ENCODE measurements around the gene SIX1. TPM values are rescaled to one million over a fixed set of nuclear protein-coding genes. Genes with fewer than 3 reads are reported as not detected.

The SIX1 gene
- total and polyA plus RNA-seq, 2 experiments from 2014 or later, result 11.4 to 11.7 TPM

GRCh38 chr14:60684203-60684602 lies 34.9 kb upstream of the SIX1 start:
- H3K9ac ChIP-seq, result no peak overlapping the region
- TF ChIP-seq EZH2phosphoT487 (IDR thresholded peaks at IDR 0.05; ENCODE audit: insufficient read depth, low read depth) (no peak), EZH2 (IDR thresholded peaks at IDR 0.05; ENCODE audit: insufficient read depth, poor library complexity, severe bottlenecking) (no peak)
- H3K9me2 ChIP-seq (ENCODE audit: insufficient read depth), result no peaks in the 10 kb centered on the region
- 57 to 66% methylated on average over 2 of the region's 2 CpGs for WGBS, 2 experiments (ENCODE audit: low coverage in 1 of 2, low lambda C conversion rate in 2 of 2, missing lambda C conversion rate in 2 of 2)
- H3K27me3 ChIP-seq (replicated peaks; ENCODE audit: insufficient read depth), result no peaks in the 10 kb centered on the region
- no peaks in the 10 kb centered on the region for H3K36me3 ChIP-seq (ENCODE audit: low read depth)
- no peak overlapping the region for H3K27ac ChIP-seq
- H3K4me1 ChIP-seq (ENCODE audit: insufficient read depth), result no peaks in the 10 kb centered on the region
- no peaks in the 10 kb centered on the region for H3K9me3 ChIP-seq (ENCODE audit: low read depth)
- no peaks in the 10 kb centered on the region for H3K79me2 ChIP-seq (ENCODE audit: insufficient read depth)
- peak; percentile 1 for DNase-seq
- H4K20me1 ChIP-seq (ENCODE audit: insufficient read depth), result no peaks in the 10 kb centered on the region
- no peaks in the 10 kb centered on the region for H3F3A ChIP-seq (ENCODE audit: insufficient read depth)
- H2AFZ ChIP-seq, result no peak overlapping the region
- in situ Hi-C loops (cut with MboI), result no loop called here
- H3K4me3 ChIP-seq, result no peak overlapping the region
- no peak overlapping the region for H3K4me2 ChIP-seq (ENCODE audit: unreplicated experiment)

- H3K9me3 ChIP-seq (ENCODE audit: low read depth), result no peaks in the 10 kb centered on the region
- TF ChIP-seq EZH2 (IDR thresholded peaks at IDR 0.05; ENCODE audit: insufficient read depth, poor library complexity, severe bottlenecking), result no peak
- TF ChIP-seq EZH2phosphoT487 (IDR thresholded peaks at IDR 0.05; ENCODE audit: insufficient read depth, low read depth), result no peak
- no peak overlapping the region for H3K9ac ChIP-seq
- H3K4me2 ChIP-seq (ENCODE audit: unreplicated experiment), result no peak overlapping the region
- no peaks in the 10 kb centered on the region for H3K9me2 ChIP-seq (ENCODE audit: insufficient read depth)
- in situ Hi-C loops (cut with MboI), result no loop called here
- no peak overlapping the region for H2AFZ ChIP-seq
- no peak overlapping the region for H3K27ac ChIP-seq
- DNase-seq, result peak; percentile 26
- H3K36me3 ChIP-seq (ENCODE audit: low read depth), result no peaks in the 10 kb centered on the region
- no peak overlapping the region for H3K4me3 ChIP-seq
- no peaks in the 10 kb centered on the region for H3K27me3 ChIP-seq (replicated peaks; ENCODE audit: insufficient read depth)
- H3F3A ChIP-seq (ENCODE audit: insufficient read depth), result no peaks in the 10 kb centered on the region
- H4K20me1 ChIP-seq (ENCODE audit: insufficient read depth), result no peaks in the 10 kb centered on the region
- H3K4me1 ChIP-seq (ENCODE audit: insufficient read depth), result no peaks in the 10 kb centered on the region
- no peaks in the 10 kb centered on the region for H3K79me2 ChIP-seq (ENCODE audit: insufficient read depth)
Measured at GRCh38 chr14:60681271-60681670, 32.0 kb upstream of the SIX1 start.

GRCh38 chr14:60680511-60680910 lies 31.2 kb upstream of the SIX1 start:
- 84% methylated on average over 3 of the region's 3 CpGs for WGBS, 2 experiments (ENCODE audit: low coverage in 1 of 2, low lambda C conversion rate in 2 of 2, missing lambda C conversion rate in 2 of 2)

GRCh38 chr14:60679566-60680258 lies 30.4 kb upstream of the SIX1 start:
- TF ChIP-seq EZH2 (IDR thresholded peaks at IDR 0.05; ENCODE audit: insufficient read depth, poor library complexity, severe bottlenecking) (no peak), EZH2phosphoT487 (IDR thresholded peaks at IDR 0.05; ENCODE audit: insufficient read depth, low read depth) (no peak)
- no peak overlapping the region for H3K27ac ChIP-seq
- WGBS, 2 experiments (ENCODE audit: low coverage in 1 of 2, low lambda C conversion rate in 2 of 2, missing lambda C conversion rate in 2 of 2), result 84 to 91% methylated on average over 4 of the region's 4 CpGs

More at GRCh38 chr14:60680511-60680910, 31.2 kb upstream of the SIX1 start:
- Histone ChIP-seq H3K79me2 (ENCODE audit: insufficient read depth) (no peaks in the 10 kb centered on the region), H3K27me3 (replicated peaks; ENCODE audit: insufficient read depth) (no peaks in the 10 kb centered on the region), H3K36me3 (ENCODE audit: low read depth) (no peaks in the 10 kb centered on the region), H3K9me3 (ENCODE audit: low read depth) (no peaks in the 10 kb centered on the region), H3F3A (ENCODE audit: insufficient read depth) (no peaks in the 10 kb centered on the region), H3K27ac (no peak overlapping the region), H3K4me3 (no peak overlapping the region), H3K9ac (no peak overlapping the region), H3K4me1 (ENCODE audit: insufficient read depth) (no peaks in the 10 kb centered on the region), H3K9me2 (ENCODE audit: insufficient read depth) (no peaks in the 10 kb centered on the region), H2AFZ (no peak overlapping the region; the same call in 1 of the 2 replicates), H3K4me2 (ENCODE audit: unreplicated experiment) (no peak overlapping the region), H4K20me1 (ENCODE audit: insufficient read depth) (no peaks in the 10 kb centered on the region)
- TF ChIP-seq EZH2 (IDR thresholded peaks at IDR 0.05; ENCODE audit: insufficient read depth, poor library complexity, severe bottlenecking) (no peak), EZH2phosphoT487 (IDR thresholded peaks at IDR 0.05; ENCODE audit: insufficient read depth, low read depth) (no peak)
- DNase-seq, result no peak
- in situ Hi-C loops (cut with MboI), result no loop called here

GRCh38 chr14:60677701-60678100 lies 28.4 kb upstream of the SIX1 start:
- Histone ChIP-seq H3K9me3 (ENCODE audit: low read depth) (no peaks in the 10 kb centered on the region), H3F3A (ENCODE audit: insufficient read depth) (no peaks in the 10 kb centered on the region), H3K36me3 (ENCODE audit: low read depth) (no peaks in the 10 kb centered on the region), H3K9me2 (ENCODE audit: insufficient read depth) (no peaks in the 10 kb centered on the region), H2AFZ (no peak overlapping the region), H3K4me2 (ENCODE audit: unreplicated experiment) (no peak overlapping the region), H3K27ac (no peak overlapping the region), H3K79me2 (ENCODE audit: insufficient read depth) (no peaks in the 10 kb centered on the region), H3K9ac (no peak overlapping the region), H3K4me1 (ENCODE audit: insufficient read depth) (no peaks in the 10 kb centered on the region), H3K27me3 (replicated peaks; ENCODE audit: insufficient read depth) (no peaks in the 10 kb centered on the region), H3K4me3 (no peak overlapping the region), H4K20me1 (ENCODE audit: insufficient read depth) (no peaks in the 10 kb centered on the region)
- DNase-seq, result no peak
- TF ChIP-seq EZH2phosphoT487 (IDR thresholded peaks at IDR 0.05; ENCODE audit: insufficient read depth, low read depth) (no peak), EZH2 (IDR thresholded peaks at IDR 0.05; ENCODE audit: insufficient read depth, poor library complexity, severe bottlenecking) (no peak)
- in situ Hi-C loops (cut with MboI), result no loop called here

More at GRCh38 chr14:60679566-60680258, 30.4 kb upstream of the SIX1 start:
- Histone ChIP-seq H2AFZ (no peak overlapping the region), H3K9me2 (ENCODE audit: insufficient read depth) (no peaks in the 10 kb centered on the region), H3K27me3 (replicated peaks; ENCODE audit: insufficient read depth) (no peaks in the 10 kb centered on the region), H3K9me3 (ENCODE audit: low read depth) (no peaks in the 10 kb centered on the region), H3K4me2 (ENCODE audit: unreplicated experiment) (no peak overlapping the region), H4K20me1 (ENCODE audit: insufficient read depth) (no peaks in the 10 kb centered on the region), H3F3A (ENCODE audit: insufficient read depth) (no peaks in the 10 kb centered on the region), H3K36me3 (ENCODE audit: low read depth) (no peaks in the 10 kb centered on the region), H3K4me1 (ENCODE audit: insufficient read depth) (no peaks in the 10 kb centered on the region), H3K4me3 (no peak overlapping the region), H3K9ac (no peak overlapping the region), H3K79me2 (ENCODE audit: insufficient read depth) (no peaks in the 10 kb centered on the region)
- DNase-seq, result no peak
- in situ Hi-C loops (cut with MboI), result no loop called here
